Type B pancreatic cell (in vitro differentiated cells): ENCODE results near the gene HPCAL1. TPM values are rescaled to one million over a fixed set of nuclear protein-coding genes. Genes with fewer than 3 reads are reported as not detected.

ENCODE experiments used
- DNase-seq: peaks from one replicate; pipeline ENCODE4 v3.0.0; 2021; ENCODE audit warnings: mixed read lengths; ENCODE audit not compliant: unreplicated experiment; ENCODE audit errors: extremely low spot score
- H3K27ac Mint-ChIP-seq: 2 replicates; pipeline ENCODE4 v1.8.0; 2021; ENCODE audit warnings: mild to moderate bottlenecking, mixed read lengths
- H3K27me3 Mint-ChIP-seq: 2 replicates; pipeline ENCODE4 v1.8.0; 2021; ENCODE audit warnings: mixed read lengths
- H3K36me3 Mint-ChIP-seq: 2 replicates; pipeline ENCODE4 v1.8.0; 2021; ENCODE audit warnings: mixed read lengths
- H3K4me1 Mint-ChIP-seq: one replicate; pipeline ENCODE4 v1.8.0; 2021; ENCODE audit warnings: mixed read lengths; ENCODE audit not compliant: unreplicated experiment
- H3K4me3 Mint-ChIP-seq: 2 replicates; pipeline ENCODE4 v1.8.0; 2021; ENCODE audit warnings: mild to moderate bottlenecking, mixed read lengths
- H3K9me3 Mint-ChIP-seq: 2 replicates; pipeline ENCODE4 v1.8.0; 2021; ENCODE audit warnings: mixed read lengths
- total RNA-seq: library from RNA; stranded (reverse); gene quantifications from 2 replicates; pipeline ENCODE4 v1.2.1, GENCODE V29; 2021; ENCODE audit warnings: low replicate concordance
- TF ChIP-seq, protein P1 (sequence below): fragments of 200-600 bp; sonication (generic); conservative IDR thresholded peaks from 2 replicates; pipeline ENCODE4 v1.5.0; 2021; ENCODE audit warnings: antibody characterized with exemption, mild to moderate bottlenecking

HPCAL1 gene
- total RNA-seq, 1 donor from 2014 or later = 17.8 TPM

DNA sequence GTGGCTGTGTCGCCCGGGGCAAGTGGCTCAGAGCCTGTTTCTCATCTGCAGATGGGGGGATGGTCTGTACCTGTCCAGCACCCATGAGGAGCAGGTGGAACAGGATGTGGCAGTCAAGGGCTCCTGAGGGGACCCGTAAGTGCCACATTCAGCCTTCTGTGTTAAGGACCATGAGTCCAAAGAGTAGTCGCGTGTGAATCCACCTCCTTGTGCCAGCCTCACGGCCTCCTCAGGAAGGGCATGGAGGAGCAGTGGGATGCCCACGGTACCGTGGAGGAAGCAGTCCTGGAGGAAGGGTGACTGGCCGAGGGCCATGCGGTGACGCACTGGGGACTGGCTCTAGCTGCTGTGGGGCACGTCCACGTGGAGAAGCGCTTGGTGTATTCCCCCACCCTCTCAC lies 84.3 kb downstream of the HPCAL1 start:
- TF ChIP-seq, protein P1, sequence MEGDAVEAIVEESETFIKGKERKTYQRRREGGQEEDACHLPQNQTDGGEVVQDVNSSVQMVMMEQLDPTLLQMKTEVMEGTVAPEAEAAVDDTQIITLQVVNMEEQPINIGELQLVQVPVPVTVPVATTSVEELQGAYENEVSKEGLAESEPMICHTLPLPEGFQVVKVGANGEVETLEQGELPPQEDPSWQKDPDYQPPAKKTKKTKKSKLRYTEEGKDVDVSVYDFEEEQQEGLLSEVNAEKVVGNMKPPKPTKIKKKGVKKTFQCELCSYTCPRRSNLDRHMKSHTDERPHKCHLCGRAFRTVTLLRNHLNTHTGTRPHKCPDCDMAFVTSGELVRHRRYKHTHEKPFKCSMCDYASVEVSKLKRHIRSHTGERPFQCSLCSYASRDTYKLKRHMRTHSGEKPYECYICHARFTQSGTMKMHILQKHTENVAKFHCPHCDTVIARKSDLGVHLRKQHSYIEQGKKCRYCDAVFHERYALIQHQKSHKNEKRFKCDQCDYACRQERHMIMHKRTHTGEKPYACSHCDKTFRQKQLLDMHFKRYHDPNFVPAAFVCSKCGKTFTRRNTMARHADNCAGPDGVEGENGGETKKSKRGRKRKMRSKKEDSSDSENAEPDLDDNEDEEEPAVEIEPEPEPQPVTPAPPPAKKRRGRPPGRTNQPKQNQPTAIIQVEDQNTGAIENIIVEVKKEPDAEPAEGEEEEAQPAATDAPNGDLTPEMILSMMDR = no peak
- no peaks in the 10 kb centered on the region for H3K9me3 Mint-ChIP-seq
- H3K27me3 Mint-ChIP-seq = peaks cover 2% of the 10 kb centered on the region

DNA sequence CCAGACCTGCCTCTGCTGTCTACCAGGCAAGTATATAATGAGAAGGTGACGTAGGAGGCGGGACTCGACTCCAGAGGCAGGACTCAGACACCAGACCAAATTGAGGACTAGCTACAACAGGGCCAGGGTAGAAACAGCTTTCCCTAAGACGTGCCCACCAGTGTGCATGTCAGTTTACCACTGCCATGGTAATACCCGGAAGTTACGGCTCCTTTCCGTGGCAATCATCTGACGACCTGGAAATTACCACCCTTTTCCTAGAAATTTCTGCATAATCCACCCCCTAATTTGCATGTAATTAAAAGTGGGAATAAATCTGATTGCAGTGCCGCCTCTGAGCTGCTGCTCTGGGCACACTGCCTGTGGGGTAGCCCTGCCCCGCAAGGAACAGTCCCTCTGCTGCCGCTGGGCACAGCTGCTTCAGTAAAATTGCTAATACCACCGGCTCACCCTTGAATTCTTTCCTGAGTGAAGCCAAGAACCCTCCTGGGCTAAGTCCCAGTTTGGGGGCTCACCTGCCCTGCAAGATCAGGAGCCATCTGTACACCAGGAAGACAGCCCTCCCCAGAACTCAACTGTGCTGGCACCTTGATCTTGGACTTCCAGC lies 86.4 kb downstream of the HPCAL1 start:
- H3K4me3 Mint-ChIP-seq = no peak overlapping the region

More for the DNA sequence above, 84.3 kb downstream of the HPCAL1 start:
- Mint-ChIP-seq H3K36me3 (no peaks in the 10 kb centered on the region), H3K4me3 (no peak overlapping the region), H3K4me1 (peaks cover 12% of the 10 kb centered on the region), H3K27ac (no peak overlapping the region)
- DNase-seq = no peak

DNA sequence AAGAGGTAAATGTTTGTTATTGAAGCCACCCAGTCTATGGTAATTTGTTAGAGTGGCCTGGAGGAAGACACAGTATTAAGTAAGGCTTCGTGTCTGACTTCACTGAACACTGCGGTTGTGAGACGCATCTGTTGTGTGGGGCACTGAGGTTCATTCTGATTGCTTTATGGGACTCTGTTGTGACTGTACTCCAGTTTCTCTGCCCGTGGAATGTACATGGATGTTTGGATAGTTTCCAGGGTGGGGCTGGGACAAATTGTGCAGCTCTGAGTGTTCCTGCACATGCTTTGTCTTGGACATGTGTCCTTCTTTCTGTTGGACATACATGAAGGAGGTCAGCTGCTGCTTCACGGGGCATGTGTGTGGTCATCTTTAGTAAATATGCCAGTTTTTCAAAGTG lies 86.9 kb downstream of the HPCAL1 start:
- Mint-ChIP-seq H3K4me3 (no peak overlapping the region), H3K9me3 (no peaks in the 10 kb centered on the region), H3K36me3 (no peaks in the 10 kb centered on the region), H3K4me1 (peaks cover 11% of the 10 kb centered on the region), H3K27ac (no peak overlapping the region), H3K27me3 (no peaks in the 10 kb centered on the region)
- no peak for DNase-seq
- TF ChIP-seq, protein P1 = no peak

More for the DNA sequence above, 86.4 kb downstream of the HPCAL1 start:
- H3K9me3 Mint-ChIP-seq = no peaks in the 10 kb centered on the region
- TF ChIP-seq, protein P1 = no peak
- DNase-seq = no peak
- no peaks in the 10 kb centered on the region for H3K36me3 Mint-ChIP-seq
- H3K27me3 Mint-ChIP-seq = no peaks in the 10 kb centered on the region
- no peak overlapping the region for H3K27ac Mint-ChIP-seq
- peaks cover 11% of the 10 kb centered on the region for H3K4me1 Mint-ChIP-seq

DNA sequence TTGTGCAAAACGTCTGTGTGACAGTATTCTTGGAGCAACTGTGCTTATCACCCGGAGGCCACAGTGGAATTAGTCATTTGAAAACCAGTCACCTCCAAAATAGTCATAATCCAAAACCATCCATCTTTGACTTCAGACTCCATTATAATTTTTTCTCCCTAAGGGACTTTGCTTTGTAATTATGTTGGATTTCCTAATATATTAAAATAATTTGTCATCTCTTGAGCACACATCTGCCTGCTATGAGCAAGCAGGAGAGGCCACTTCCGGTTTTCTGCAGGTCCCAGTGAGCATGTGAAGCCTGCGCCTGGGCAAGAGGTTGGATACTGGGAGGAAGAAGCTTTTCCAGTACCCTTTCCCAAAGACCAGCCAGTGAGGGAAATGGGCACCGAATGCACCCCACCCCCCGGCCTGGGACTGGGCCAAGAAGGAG lies 87.7 kb downstream of the HPCAL1 start:
- DNase-seq = no peak
- H3K4me3 Mint-ChIP-seq = no peak overlapping the region
- no peaks in the 10 kb centered on the region for H3K36me3 Mint-ChIP-seq
- peaks cover 16% of the 10 kb centered on the region for H3K4me1 Mint-ChIP-seq
- no peaks in the 10 kb centered on the region for H3K27me3 Mint-ChIP-seq
- TF ChIP-seq, protein P1 = no peak
- no peak overlapping the region for H3K27ac Mint-ChIP-seq
- no peaks in the 10 kb centered on the region for H3K9me3 Mint-ChIP-seq

DNA sequence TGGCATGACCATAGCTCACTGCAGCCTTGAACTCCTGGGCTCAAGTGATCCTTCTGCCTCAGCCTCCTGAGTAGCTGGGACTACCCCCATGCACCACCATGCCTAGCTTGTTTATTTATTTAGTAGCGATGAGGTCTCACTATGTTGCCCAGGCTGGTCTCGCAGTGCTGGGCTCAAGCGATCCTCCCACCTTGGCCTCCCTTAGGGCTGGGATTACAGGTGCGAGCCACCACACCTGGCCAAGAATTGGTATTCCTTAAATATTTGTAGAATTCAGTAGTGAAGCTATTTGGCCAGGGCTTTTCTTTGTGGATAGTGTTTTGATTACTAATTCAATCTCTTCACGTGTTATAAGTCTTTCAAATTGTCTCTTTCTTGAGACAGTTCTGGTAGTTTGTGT lies 89.4 kb downstream of the HPCAL1 start:
- Mint-ChIP-seq H3K4me3 (no peak overlapping the region), H3K27ac (no peak overlapping the region), H3K9me3 (no peaks in the 10 kb centered on the region), H3K27me3 (no peaks in the 10 kb centered on the region), H3K4me1 (peaks cover 15% of the 10 kb centered on the region), H3K36me3 (no peaks in the 10 kb centered on the region)
- TF ChIP-seq, protein P1 = no peak
- no peak for DNase-seq
